A549 (cell line): ENCODE measurements around the gene SDS. TPM values are rescaled to one million over a fixed set of nuclear protein-coding genes. Genes with fewer than 3 reads are reported as not detected.

ENCODE experiments used
- ATAC-seq, 2 experiments: fragments of 200-7000 bp in 1 of 2; fragments of >200 bp in 1 of 2; cut with Nextera tagmentation in 1 of 2; cut with Tn5 transposase in 1 of 2; 3 replicates each; pipeline versions ENCODE4 v1.8.0 to v1.9.1; 2018 to 2020; ENCODE audit warnings: mild to moderate bottlenecking in 1 of 2, moderate library complexity in 1 of 2
- CTCF ChIA-PET: fragments of 300-600 bp; sonication (Branson Sonifier 250); formaldehyde crosslinking; extraction: SDS; loops from one replicate; lab custom pipeline; 2021; ENCODE audit warnings: antibody characterized with exemption, inconsistent platforms; lab: Yijun Ruan, JAX
- POLR2A ChIA-PET: fragments of 350-600 bp; formaldehyde crosslinking; extraction: SDS; loops from one replicate; lab custom pipeline; 2021; ENCODE audit warnings: antibody characterized with exemption, inconsistent platforms; lab: Yijun Ruan, JAX
- DNase-seq, 2 experiments: peaks; one replicate each; pipeline versions ENCODE4 v3.0.0 to v3.0.0-alpha.2; 2011 to 2016; ENCODE audit warnings: low read depth in 1 of 2, low spot score in 1 of 2
- FAIRE-seq: peaks from 2 replicates; lab custom pipeline; 2011; peaks lifted over from hg19 to GRCh38; lab: Jason Lieb, UNC
- H3K27ac ChIP-seq, 2 experiments: fragments of >200 bp; sonication (Bioruptor Twin); formaldehyde crosslinking; 3 replicates each; pipeline ENCODE4 v1.5.1; 2016 to 2017
- H3K4me1 ChIP-seq: fragments of >200 bp; sonication (Bioruptor Twin); formaldehyde crosslinking; 3 replicates; pipeline ENCODE4 v1.6.1; 2016
- H3K4me2 ChIP-seq: fragments of >200 bp; sonication (Bioruptor Twin); formaldehyde crosslinking; 3 replicates; pipeline ENCODE4 v1.6.1; 2016
- H3K4me3 ChIP-seq: fragments of >200 bp; sonication (Bioruptor Twin); formaldehyde crosslinking; 3 replicates; pipeline ENCODE4 v1.5.1; 2016
- H3K9me3 ChIP-seq: fragments of >200 bp; sonication (Bioruptor Twin); formaldehyde crosslinking; 3 replicates; pipeline ENCODE4 v1.6.1; 2016
- CEBPB ChIP-seq, 2 experiments: fragments of >200 bp in 1 of 2; sonication (Bioruptor Twin) in 1 of 2; formaldehyde crosslinking in 1 of 2; IDR thresholded peaks; 2 replicates each; pipeline ENCODE4 v1.6.1; 2012 to 2016
- CTCF ChIP-seq: fragments of >200 bp; sonication (Bioruptor Twin); formaldehyde crosslinking; IDR thresholded peaks from 3 replicates; pipeline ENCODE4 v1.5.1; 2016
- EP300 ChIP-seq, 2 experiments: fragments of >200 bp; sonication (Bioruptor Twin); formaldehyde crosslinking; IDR thresholded peaks; 2 replicates in 1 of 2; 3 replicates in 1 of 2; pipeline ENCODE4 v1.6.1; 2016 to 2017
- FOSB ChIP-seq: fragments of 250-450 bp; sonication (Bioruptor Pico); IDR thresholded peaks from 2 replicates; pipeline ENCODE4 v1.5.0; 2020; ENCODE audit warnings: mild to moderate bottlenecking, moderate library complexity
- FOSL2 ChIP-seq, 2 experiments: fragments of 450-650 bp in 1 of 2; fragments of >200 bp in 1 of 2; sonication (Bioruptor Twin) in 1 of 2; formaldehyde crosslinking; IDR thresholded peaks; 2 replicates each; pipeline versions ENCODE4 v1.5.0 to v1.6.1; 2016 to 2020; ENCODE audit warnings: mild to moderate bottlenecking in 1 of 2, moderate library complexity in 1 of 2
- HDAC2 ChIP-seq: fragments of 200-600 bp; sonication (generic); IDR thresholded peaks from 2 replicates; pipeline ENCODE4 v1.6.1; 2016
- HOXB13 ChIP-seq: fragments of 250-450 bp; sonication (Bioruptor Pico); IDR thresholded peaks from 2 replicates; pipeline ENCODE4 v1.5.0; 2020; ENCODE audit warnings: low read depth, mild to moderate bottlenecking, moderate library complexity
- HOXB5 ChIP-seq: fragments of 250-450 bp; sonication (Bioruptor Pico); IDR thresholded peaks from 2 replicates; pipeline ENCODE4 v1.5.0; 2020; ENCODE audit warnings: mild to moderate bottlenecking, moderate library complexity
- MAFK ChIP-seq: fragments of 450-650 bp; IDR thresholded peaks from 2 replicates; pipeline ENCODE4 v1.6.1; 2014; ENCODE audit not compliant: partially characterized antibody
- MAZ ChIP-seq: fragments of 150-350 bp; IDR thresholded peaks from 2 replicates; pipeline ENCODE4 v1.6.1; 2014; ENCODE audit warnings: antibody characterized with exemption, low read depth, low read length, borderline replicate concordance
- PHF8 ChIP-seq: fragments of 200-600 bp; sonication (generic); IDR thresholded peaks from 2 replicates; pipeline ENCODE4 v1.6.1; 2016; ENCODE audit warnings: low read depth, mild to moderate bottlenecking, antibody characterized with exemption, moderate library complexity, borderline replicate concordance
- POLR2A ChIP-seq: IDR thresholded peaks from 2 replicates; pipeline ENCODE4 v1.6.1; 2012; ENCODE audit warnings: mild to moderate bottlenecking, low read length
- POLR2AphosphoS2 ChIP-seq: conservative IDR thresholded peaks from 2 replicates; pipeline ENCODE4 v1.6.1; 2012; ENCODE audit warnings: low read length, improper control_type of control experiment, inconsistent platforms
- RAD21 ChIP-seq, 2 experiments: fragments of >200 bp in 1 of 2; sonication (Bioruptor Twin) in 1 of 2; formaldehyde crosslinking in 1 of 2; IDR thresholded peaks in 1 of 2; conservative IDR thresholded peaks in 1 of 2; 2 replicates in 1 of 2; 3 replicates in 1 of 2; pipeline ENCODE4 v1.6.1; 2012 to 2018; ENCODE audit warnings: inconsistent platforms in 1 of 2
- REST ChIP-seq: fragments of 200-600 bp; sonication (generic); IDR thresholded peaks from 2 replicates; pipeline ENCODE4 v1.6.1; 2016; ENCODE audit warnings: antibody characterized with exemption, mild to moderate bottlenecking, moderate library complexity
- SMC3 ChIP-seq: fragments of >200 bp; sonication (Bioruptor Twin); formaldehyde crosslinking; IDR thresholded peaks from 3 replicates; pipeline ENCODE4 v1.6.1; 2018; ENCODE audit warnings: inconsistent platforms
- SREBF2 ChIP-seq: fragments of 450-650 bp; IDR thresholded peaks from 2 replicates; pipeline ENCODE4 v1.6.1; 2014; ENCODE audit warnings: mild to moderate bottlenecking, moderate library complexity
- ZFP36 ChIP-seq: fragments of 450-650 bp; IDR thresholded peaks from 2 replicates; pipeline ENCODE4 v1.6.1; 2014; ENCODE audit warnings: borderline replicate concordance; ENCODE audit not compliant: partially characterized antibody
- WGBS: methylation state at CpG from one replicate; pipeline ENCODE4 v1.1.6; 2017; ENCODE audit errors: missing lambda C conversion rate; 5-methylcytosine and 5-hydroxymethylcytosine counted together
- polyA plus RNA-seq, 4 experiments: library from polyadenylated mRNA; depleted of rRNA in 3 of 4; stranded (reverse); fragments of >200 nt; fragmentation: RNase III in 1 of 4; extraction: RNeasy Plus Mini Kit Qiagen cat#74134 plus additional on column Dnase treatment in 1 of 4; gene quantifications; 2 replicates in 3 of 4; 3 replicates in 1 of 4; pipeline ENCODE4 v1.2.3, GENCODE V29; 2011 to 2017

Gene SDS
- polyA plus RNA-seq, 2 of the 4 experiments (the other 2 are of a cell fraction) = 3.9 to 7.3 TPM

- 36% methylated on average over 7 of the region's 7 CpGs for WGBS
- no peak for FAIRE-seq
- CTCF ChIA-PET = interaction anchor here (0.6 to 5.2 kb wide), 10 partner anchors 10 to 470 kb away, joined by 3 to 25 read pairs (median 4); no protein-coding TSS in a partner anchor
Observed at GRCh38 chr12:113440336-113440735, 36.6 kb upstream of the SDS start.

GRCh38 chr12:113439606-113440030 lies 35.9 kb upstream of the SDS start:
- TF ChIP-seq RAD21 (conservative IDR thresholded peaks at IDR 0.05 in 1 of 2, IDR thresholded peaks at IDR 0.05 in 1 of 2) (peak; percentile 70 to 88), HOXB5 (no peak), CTCF (peak; percentile 73), FOSB (no peak), FOSL2 (IDR thresholded peaks at IDR 0.05) (no peak), FOSL2 (CRISPR knock-in tag; IDR thresholded peaks at IDR 0.05) (no peak), SMC3 (peak; percentile 50)
- Histone ChIP-seq H3K4me2 (no peak overlapping the region), H3K4me3 (no peak overlapping the region), H3K4me1 (no peaks in the 10 kb centered on the region), H3K9me3 (no peaks in the 10 kb centered on the region), H3K27ac (no peak overlapping the region)
- ATAC-seq = peak; percentile 75 to 91
- no peak for FAIRE-seq
- peak; percentile 60 to 74 for DNase-seq
- ChIA-PET POLR2A (no interaction called here), CTCF (interaction anchor here (0.6 to 5.2 kb wide), 9 partner anchors 14 to 471 kb away, joined by 3 to 25 read pairs (median 4); no protein-coding TSS in a partner anchor)
- 20% methylated on average over 8 of the region's 8 CpGs for WGBS

More at GRCh38 chr12:113440336-113440735, 36.6 kb upstream of the SDS start:
- ATAC-seq = no peak
- H3K27ac ChIP-seq = no peak overlapping the region
- H3K4me1 ChIP-seq = no peaks in the 10 kb centered on the region
- POLR2A ChIA-PET = no interaction called here
- DNase-seq = no peak
- TF ChIP-seq HDAC2 (no peak), CEBPB (IDR thresholded peaks at IDR 0.05) (no peak), REST (no peak), CTCF (no peak), HOXB5 (no peak), ZFP36 (no peak), FOSL2 (IDR thresholded peaks at IDR 0.05) (no peak), FOSL2 (CRISPR knock-in tag; IDR thresholded peaks at IDR 0.05) (no peak), SREBF2 (no peak), POLR2A (no peak), HOXB13 (CRISPR knock-in tag) (no peak), EP300 (IDR thresholded peaks at IDR 0.05) (no peak), PHF8 (no peak), FOSB (no peak), MAFK (no peak), POLR2AphosphoS2 (no peak), MAZ (no peak)
- no peaks in the 10 kb centered on the region for H3K9me3 ChIP-seq
- no peak overlapping the region for H3K4me2 ChIP-seq
- H3K4me3 ChIP-seq = no peak overlapping the region
